GM21619 (cell line): ENCODE measurements around the gene OR6C4.
"Not testable (repeated sequence)": the region's sequence is repeated elsewhere in the genome, so short reads cannot be mapped to it uniquely, and the experiment has no call there.

Experiments used
- ATAC-seq: cut with Tn5 transposase; IDR thresholded peaks from one replicate; pipeline ENCODE4 v1.9.1; 2021; ENCODE audit not compliant: unreplicated experiment

Gene OR6C4

GRCh38 chr12:55549302-55549701, at the start of gene OR6C4:
TSS of gene OR6C4 (plus strand) at chr12:55549602. CDS start at chr12:55551227, 1,625 bp downstream.
- no peak for ATAC-seq

- no peak for ATAC-seq
Observed at GRCh38 chr12:55499810-55500252, 49.6 kb upstream of the OR6C4 start.

GRCh38 chr12:55501601-55502000, 47.8 kb upstream of the OR6C4 start:
- no peak for ATAC-seq

- ATAC-seq = no peak
Observed at GRCh38 chr12:55515696-55516095, 33.7 kb upstream of the OR6C4 start.

- ATAC-seq = no peak
Observed at GRCh38 chr12:55516391-55516790, 33.0 kb upstream of the OR6C4 start.

GRCh38 chr12:55548235-55548634, 1.2 kb upstream of the OR6C4 start:
- ATAC-seq = not testable (repeated sequence)

GRCh38 chr12:55548756-55549155, 646 bp upstream of the OR6C4 start:
- ATAC-seq = no peak

- no peak for ATAC-seq
Observed at GRCh38 chr12:55554296-55554695, 4.9 kb downstream of the OR6C4 start.

- ATAC-seq = not testable (repeated sequence)
Observed at GRCh38 chr12:55570060-55570459, 20.7 kb downstream of the OR6C4 start.

- ATAC-seq = not testable (repeated sequence)
Observed at GRCh38 chr12:55570689-55571088, 21.3 kb downstream of the OR6C4 start.

- no peak for ATAC-seq
Observed at GRCh38 chr12:55572168-55572567, 22.8 kb downstream of the OR6C4 start, which contains the start of gene OR2AP1. TSS of gene OR2AP1 (plus strand) at chr12:55572468. CDS start at chr12:55574415, 1,947 bp downstream.

- no peak for ATAC-seq
Observed at GRCh38 chr12:55582066-55582465, 32.7 kb downstream of the OR6C4 start.

- ATAC-seq = no peak
Observed at GRCh38 chr12:55585817-55586216, 36.4 kb downstream of the OR6C4 start.

- not testable (repeated sequence) for ATAC-seq
Observed at GRCh38 chr12:55590152-55590551, 40.8 kb downstream of the OR6C4 start.
